ENCODE measurements around the gene ADARB1. TPM values are rescaled to one million over a fixed set of nuclear protein-coding genes. Genes with fewer than 3 reads are reported as not detected.

Gene ADARB1
- total RNA-seq, 1 experiment from 2014 or later = 15.8 TPM

DNA sequence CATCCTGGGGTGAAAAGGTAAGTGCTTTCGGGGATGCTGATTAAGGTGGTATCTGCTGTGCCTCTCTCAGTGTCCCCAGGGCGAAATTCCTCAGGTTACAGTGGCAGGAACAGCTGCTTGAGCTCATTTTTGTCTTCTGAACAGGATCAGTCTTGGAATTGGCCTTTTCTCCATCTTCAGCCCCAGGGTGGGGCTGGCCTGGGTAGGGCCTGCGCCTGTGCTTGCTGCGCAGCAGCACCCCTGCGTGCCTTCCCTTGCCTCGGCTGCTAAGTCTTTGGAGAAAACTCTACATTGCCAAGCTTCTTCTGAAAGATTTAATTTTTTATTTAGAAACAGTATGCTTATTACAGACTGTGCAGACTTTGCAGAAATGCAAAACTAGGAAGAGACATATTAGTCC is 41.7 kb downstream of the ADARB1 start:
- H3K9ac ChIP-seq (ENCODE audit: extremely low read depth, insufficient read length, low read length) = no peak overlapping the region
- H2AFZ ChIP-seq (ENCODE audit: low read length) = no peak overlapping the region
- no peak overlapping the region for H3K27ac ChIP-seq (ENCODE audit: insufficient read length, low read depth, low read length)
- no peaks in the 10 kb centered on the region for H3K23me2 ChIP-seq (ENCODE audit: insufficient read length, low read depth, low read length, poor library complexity, severe bottlenecking)
- H4K5ac ChIP-seq (ENCODE audit: insufficient read length, low read depth, low read length) = no peak overlapping the region
- Mint-ChIP-seq H3K27me3 (ENCODE audit: low read depth) (no peaks in the 10 kb centered on the region; the same call in 1 of the 2 replicates), H3K36me3 (ENCODE audit: insufficient read depth in 1 of 3, low read depth in 3 of 3) (no peaks in the 10 kb centered on the region), H3K27ac (no peak overlapping the region), H3K4me1 (peaks cover 0 to 5% of the 10 kb centered on the region in 2 experiments; a peak in 3 of 4 replicates), H3K9me3 (no peaks in the 10 kb centered on the region), H3K4me3 (no peak overlapping the region)
- H2BK120ac ChIP-seq (ENCODE audit: low read depth, low read length, poor library complexity, severe bottlenecking) = no peak overlapping the region
- no peaks in the 10 kb centered on the region for H3K4me1 ChIP-seq (ENCODE audit: insufficient read depth, low read length)
- H3T11ph ChIP-seq (ENCODE audit: low read length) = no peak overlapping the region
- no peak overlapping the region for H2BK15ac ChIP-seq (ENCODE audit: low read depth, low read length)
- H3K23ac ChIP-seq (ENCODE audit: insufficient read length, low read depth, low read length) = no peak overlapping the region
- H3K79me1 ChIP-seq (ENCODE audit: insufficient read depth, low read depth, low read length, poor library complexity, severe bottlenecking) = no peaks in the 10 kb centered on the region
- H3K79me2 ChIP-seq (ENCODE audit: insufficient read depth, low read length) = peaks cover 1% of the 10 kb centered on the region; the same call in 1 of the 2 replicates
- no peak overlapping the region for H2AK5ac ChIP-seq (ENCODE audit: insufficient read length, low read length)
- no peak overlapping the region for H3K14ac ChIP-seq (ENCODE audit: insufficient read depth, low read length)
- WGBS (ENCODE audit: extremely low coverage, insufficient read length, low lambda C conversion rate) = no CpG with 5 or more reads among the region's 6 CpGs
- H3K18ac ChIP-seq (ENCODE audit: insufficient read length, low read depth, low read length) = no peak overlapping the region
- no peak overlapping the region for H3K4me2 ChIP-seq (ENCODE audit: insufficient read depth, insufficient read length, low read length)
- H3K56ac ChIP-seq (ENCODE audit: insufficient read length, low read depth, low read length) = no peak overlapping the region
- no peak overlapping the region for H4K91ac ChIP-seq (ENCODE audit: insufficient read length, low read depth, low read length)
- TF ChIP-seq, protein P1, sequence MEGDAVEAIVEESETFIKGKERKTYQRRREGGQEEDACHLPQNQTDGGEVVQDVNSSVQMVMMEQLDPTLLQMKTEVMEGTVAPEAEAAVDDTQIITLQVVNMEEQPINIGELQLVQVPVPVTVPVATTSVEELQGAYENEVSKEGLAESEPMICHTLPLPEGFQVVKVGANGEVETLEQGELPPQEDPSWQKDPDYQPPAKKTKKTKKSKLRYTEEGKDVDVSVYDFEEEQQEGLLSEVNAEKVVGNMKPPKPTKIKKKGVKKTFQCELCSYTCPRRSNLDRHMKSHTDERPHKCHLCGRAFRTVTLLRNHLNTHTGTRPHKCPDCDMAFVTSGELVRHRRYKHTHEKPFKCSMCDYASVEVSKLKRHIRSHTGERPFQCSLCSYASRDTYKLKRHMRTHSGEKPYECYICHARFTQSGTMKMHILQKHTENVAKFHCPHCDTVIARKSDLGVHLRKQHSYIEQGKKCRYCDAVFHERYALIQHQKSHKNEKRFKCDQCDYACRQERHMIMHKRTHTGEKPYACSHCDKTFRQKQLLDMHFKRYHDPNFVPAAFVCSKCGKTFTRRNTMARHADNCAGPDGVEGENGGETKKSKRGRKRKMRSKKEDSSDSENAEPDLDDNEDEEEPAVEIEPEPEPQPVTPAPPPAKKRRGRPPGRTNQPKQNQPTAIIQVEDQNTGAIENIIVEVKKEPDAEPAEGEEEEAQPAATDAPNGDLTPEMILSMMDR (conservative IDR thresholded peaks at IDR 0.05) = no peak
- no peak overlapping the region for H2BK5ac ChIP-seq (ENCODE audit: insufficient read length, low read length)
- no peaks in the 10 kb centered on the region for H3K27me3 ChIP-seq (ENCODE audit: insufficient read depth, low read length)
- H4K20me1 ChIP-seq (ENCODE audit: control insufficient read depth, insufficient read depth, insufficient read length) = no peaks in the 10 kb centered on the region
- no peak overlapping the region for H2BK12ac ChIP-seq (ENCODE audit: insufficient read length, low read depth, low read length)
- no peak overlapping the region for H4K8ac ChIP-seq (replicated peaks; ENCODE audit: insufficient read length, low read depth, low read length)
- H3K9me3 ChIP-seq (ENCODE audit: control insufficient read depth, low read depth, low read length) = no peaks in the 10 kb centered on the region
- H2BK20ac ChIP-seq (ENCODE audit: low read depth, low read length, poor library complexity, severe bottlenecking) = no peak overlapping the region
- no peak for DNase-seq
- no peak overlapping the region for H3K4ac ChIP-seq (ENCODE audit: low read depth, low read length)
